ENCODE measurements around the gene TEX52. TPM values are rescaled to one million over a fixed set of nuclear protein-coding genes. Genes with fewer than 3 reads are reported as not detected.

The TEX52 gene
- total and polyA plus RNA-seq, 2 of the 13 experiments (the other 11 are each of a cell fraction or from before 2014, with no cell fraction given), result 0.05 TPM; not detected in 1

DNA sequence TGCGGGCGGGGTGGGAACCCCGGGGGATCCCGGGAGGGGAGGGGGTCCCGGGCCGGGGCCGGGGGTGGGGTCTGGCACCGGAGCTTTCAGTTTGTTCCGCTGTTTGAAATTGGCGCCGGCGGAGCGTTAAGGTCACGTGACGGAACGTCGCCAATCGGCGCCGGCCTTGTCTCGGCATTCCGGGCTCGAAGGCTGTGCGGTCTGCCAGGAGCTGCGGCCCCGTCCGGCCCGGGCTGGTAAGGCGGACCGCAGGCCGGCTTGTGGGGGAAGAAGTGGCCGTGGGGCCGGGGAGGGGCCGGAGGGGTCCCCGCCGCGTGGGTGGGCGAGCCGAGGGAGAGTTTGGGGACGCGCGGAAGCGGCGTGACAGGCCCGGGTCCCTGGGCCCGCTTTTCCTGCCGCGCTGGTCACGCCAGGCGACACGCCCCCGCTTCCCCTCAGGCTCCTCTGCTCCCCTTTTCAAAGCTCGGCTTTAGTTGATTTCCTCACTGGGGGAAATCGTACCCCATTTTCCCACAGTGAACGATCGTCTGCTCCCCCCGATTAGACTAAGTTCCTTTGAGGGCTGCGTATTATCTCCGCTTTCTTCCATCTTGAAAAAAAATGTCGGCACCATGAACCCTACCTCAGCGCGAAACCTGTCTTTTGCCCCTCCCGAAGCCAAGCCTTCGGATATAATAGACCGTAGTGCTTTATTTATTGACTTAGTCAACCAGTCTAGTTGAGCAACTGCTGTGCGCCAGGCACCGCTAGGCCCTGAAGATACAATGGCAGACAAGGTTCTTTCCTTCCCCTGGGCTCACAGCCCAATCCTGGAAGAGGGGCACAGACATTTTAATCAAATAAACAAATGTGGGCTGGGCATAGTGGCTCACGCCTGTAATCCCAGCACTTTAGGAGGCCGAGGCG is 20.5 kb upstream of the TEX52 start, which contains the start of the genes FOXM1 and RHNO1 (continued):
- TF ChIP-seq NR1H2 (CRISPR knock-in tag; IDR thresholded peaks at IDR 0.05; ENCODE audit: borderline replicate concordance, low read depth), result no peak; the same call in 1 of the 2 replicates
- TF ChIP-seq, protein P1, sequence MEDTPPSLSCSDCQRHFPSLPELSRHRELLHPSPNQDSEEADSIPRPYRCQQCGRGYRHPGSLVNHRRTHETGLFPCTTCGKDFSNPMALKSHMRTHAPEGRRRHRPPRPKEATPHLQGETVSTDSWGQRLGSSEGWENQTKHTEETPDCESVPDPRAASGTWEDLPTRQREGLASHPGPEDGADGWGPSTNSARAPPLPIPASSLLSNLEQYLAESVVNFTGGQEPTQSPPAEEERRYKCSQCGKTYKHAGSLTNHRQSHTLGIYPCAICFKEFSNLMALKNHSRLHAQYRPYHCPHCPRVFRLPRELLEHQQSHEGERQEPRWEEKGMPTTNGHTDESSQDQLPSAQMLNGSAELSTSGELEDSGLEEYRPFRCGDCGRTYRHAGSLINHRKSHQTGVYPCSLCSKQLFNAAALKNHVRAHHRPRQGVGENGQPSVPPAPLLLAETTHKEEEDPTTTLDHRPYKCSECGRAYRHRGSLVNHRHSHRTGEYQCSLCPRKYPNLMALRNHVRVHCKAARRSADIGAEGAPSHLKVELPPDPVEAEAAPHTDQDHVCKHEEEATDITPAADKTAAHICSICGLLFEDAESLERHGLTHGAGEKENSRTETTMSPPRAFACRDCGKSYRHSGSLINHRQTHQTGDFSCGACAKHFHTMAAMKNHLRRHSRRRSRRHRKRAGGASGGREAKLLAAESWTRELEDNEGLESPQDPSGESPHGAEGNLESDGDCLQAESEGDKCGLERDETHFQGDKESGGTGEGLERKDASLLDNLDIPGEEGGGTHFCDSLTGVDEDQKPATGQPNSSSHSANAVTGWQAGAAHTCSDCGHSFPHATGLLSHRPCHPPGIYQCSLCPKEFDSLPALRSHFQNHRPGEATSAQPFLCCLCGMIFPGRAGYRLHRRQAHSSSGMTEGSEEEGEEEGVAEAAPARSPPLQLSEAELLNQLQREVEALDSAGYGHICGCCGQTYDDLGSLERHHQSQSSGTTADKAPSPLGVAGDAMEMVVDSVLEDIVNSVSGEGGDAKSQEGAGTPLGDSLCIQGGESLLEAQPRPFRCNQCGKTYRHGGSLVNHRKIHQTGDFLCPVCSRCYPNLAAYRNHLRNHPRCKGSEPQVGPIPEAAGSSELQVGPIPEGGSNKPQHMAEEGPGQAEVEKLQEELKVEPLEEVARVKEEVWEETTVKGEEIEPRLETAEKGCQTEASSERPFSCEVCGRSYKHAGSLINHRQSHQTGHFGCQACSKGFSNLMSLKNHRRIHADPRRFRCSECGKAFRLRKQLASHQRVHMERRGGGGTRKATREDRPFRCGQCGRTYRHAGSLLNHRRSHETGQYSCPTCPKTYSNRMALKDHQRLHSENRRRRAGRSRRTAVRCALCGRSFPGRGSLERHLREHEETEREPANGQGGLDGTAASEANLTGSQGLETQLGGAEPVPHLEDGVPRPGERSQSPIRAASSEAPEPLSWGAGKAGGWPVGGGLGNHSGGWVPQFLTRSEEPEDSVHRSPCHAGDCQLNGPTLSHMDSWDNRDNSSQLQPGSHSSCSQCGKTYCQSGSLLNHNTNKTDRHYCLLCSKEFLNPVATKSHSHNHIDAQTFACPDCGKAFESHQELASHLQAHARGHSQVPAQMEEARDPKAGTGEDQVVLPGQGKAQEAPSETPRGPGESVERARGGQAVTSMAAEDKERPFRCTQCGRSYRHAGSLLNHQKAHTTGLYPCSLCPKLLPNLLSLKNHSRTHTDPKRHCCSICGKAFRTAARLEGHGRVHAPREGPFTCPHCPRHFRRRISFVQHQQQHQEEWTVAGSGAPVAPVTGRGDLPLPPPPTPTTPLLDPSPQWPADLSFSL (CRISPR knock-in tag; IDR thresholded peaks at IDR 0.05), result 0 out of 2 replicates have a peak, but pooled peaks have one; percentile 27
- TF ChIP-seq RARG (CRISPR knock-in tag; IDR thresholded peaks at IDR 0.05; ENCODE audit: low read depth), result no peak
- TF ChIP-seq RFX1 (IDR thresholded peaks at IDR 0.05), result no peak
- no peak for TF ChIP-seq NONO (IDR thresholded peaks at IDR 0.05)
- TF ChIP-seq NONO (CRISPR knock-in tag; conservative IDR thresholded peaks at IDR 0.05), result peak; percentile 45; the same call in 1 of the 2 replicates
- TF ChIP-seq, protein P2, sequence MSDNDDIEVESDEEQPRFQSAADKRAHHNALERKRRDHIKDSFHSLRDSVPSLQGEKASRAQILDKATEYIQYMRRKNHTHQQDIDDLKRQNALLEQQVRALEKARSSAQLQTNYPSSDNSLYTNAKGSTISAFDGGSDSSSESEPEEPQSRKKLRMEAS (IDR thresholded peaks at IDR 0.05), result peak; percentile 83
- 0 out of 2 replicates have a peak, but pooled peaks have one; percentile 14 for TF ChIP-seq ZNF501 (CRISPR knock-in tag; IDR thresholded peaks at IDR 0.05)
- TF ChIP-seq, protein P3, sequence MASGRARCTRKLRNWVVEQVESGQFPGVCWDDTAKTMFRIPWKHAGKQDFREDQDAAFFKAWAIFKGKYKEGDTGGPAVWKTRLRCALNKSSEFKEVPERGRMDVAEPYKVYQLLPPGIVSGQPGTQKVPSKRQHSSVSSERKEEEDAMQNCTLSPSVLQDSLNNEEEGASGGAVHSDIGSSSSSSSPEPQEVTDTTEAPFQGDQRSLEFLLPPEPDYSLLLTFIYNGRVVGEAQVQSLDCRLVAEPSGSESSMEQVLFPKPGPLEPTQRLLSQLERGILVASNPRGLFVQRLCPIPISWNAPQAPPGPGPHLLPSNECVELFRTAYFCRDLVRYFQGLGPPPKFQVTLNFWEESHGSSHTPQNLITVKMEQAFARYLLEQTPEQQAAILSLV (CRISPR knock-in tag; IDR thresholded peaks at IDR 0.05; ENCODE audit: borderline replicate concordance), result no peak
- TF ChIP-seq GABPA (IDR thresholded peaks at IDR 0.05; ENCODE audit: low read depth, low read length), result no peak
- TF ChIP-seq GABPA (CRISPR knock-in tag; IDR thresholded peaks at IDR 0.05; ENCODE audit: low read depth), result no peak
- TF ChIP-seq ARNTL (CRISPR knock-in tag; IDR thresholded peaks at IDR 0.05), result no peak
- TF ChIP-seq ZFP82 (CRISPR knock-in tag; IDR thresholded peaks at IDR 0.05; ENCODE audit: borderline replicate concordance), result no peak
- TF ChIP-seq AGO1 (IDR thresholded peaks at IDR 0.05; ENCODE audit: low read depth, low read length, poor library complexity, severe bottlenecking), result no peak
- TF ChIP-seq JUNB (CRISPR knock-in tag; IDR thresholded peaks at IDR 0.05; ENCODE audit: borderline replicate concordance), result no peak
- no peak for TF ChIP-seq RARA (CRISPR knock-in tag; IDR thresholded peaks at IDR 0.05)
- TF ChIP-seq ZNF788 (CRISPR knock-in tag; IDR thresholded peaks at IDR 0.05; ENCODE audit: borderline replicate concordance), result peak; percentile 33; the same call in 1 of the 2 replicates
- TF ChIP-seq SIN3B (IDR thresholded peaks at IDR 0.05; ENCODE audit: low read length), result peak; percentile 95
- TF ChIP-seq ZNF12 (CRISPR knock-in tag; IDR thresholded peaks at IDR 0.05), result peak; percentile 26; the same call in 1 of the 2 replicates

All from HepG2 (cell line).